ENCODE measurements around the gene PON3.
"Not testable (repeated sequence)": the region's sequence is repeated elsewhere in the genome, so short reads cannot be mapped to it uniquely, and the experiment has no call there.

PON3 gene

DNA sequence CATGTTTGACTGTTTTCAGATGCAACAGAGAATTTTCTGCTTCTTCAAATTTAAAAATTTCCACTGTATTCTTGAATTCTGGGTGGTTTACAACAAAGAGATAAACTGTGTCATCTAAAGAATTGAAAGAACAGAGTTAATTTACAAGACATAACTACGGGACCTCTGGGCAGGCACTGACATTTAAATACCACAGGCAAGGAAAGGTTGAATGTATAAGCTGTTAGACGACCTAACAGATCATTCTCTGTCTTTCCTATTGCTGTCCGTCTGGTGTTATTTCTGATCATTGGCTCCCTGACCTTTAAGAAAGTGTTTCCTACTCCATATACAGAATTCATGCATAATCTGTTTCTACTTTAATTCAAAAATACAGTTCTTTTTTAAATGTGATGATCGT is 15.5 kb upstream of the PON3 start:
- DNase-seq, result no peak

DNA sequence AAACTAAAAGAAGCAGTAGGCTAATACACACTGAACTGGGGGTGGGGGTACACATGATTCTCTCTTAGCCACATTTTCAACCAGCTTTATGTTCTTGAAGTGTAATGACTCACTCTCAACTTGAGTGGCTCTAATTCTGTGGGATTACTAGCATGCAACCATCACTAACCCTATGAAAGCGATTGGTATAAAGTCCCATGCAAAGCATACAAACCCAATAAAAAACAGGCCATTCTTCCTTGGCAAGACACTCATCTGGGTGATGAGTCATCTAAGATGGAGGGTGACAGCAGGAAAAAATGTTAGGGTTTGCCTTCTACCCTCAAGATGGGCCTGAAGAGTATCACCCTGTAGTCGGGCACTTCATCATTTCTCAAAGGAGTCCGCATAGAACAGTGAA is 14.9 kb upstream of the PON3 start:
- DNase-seq, result no peak

DNA sequence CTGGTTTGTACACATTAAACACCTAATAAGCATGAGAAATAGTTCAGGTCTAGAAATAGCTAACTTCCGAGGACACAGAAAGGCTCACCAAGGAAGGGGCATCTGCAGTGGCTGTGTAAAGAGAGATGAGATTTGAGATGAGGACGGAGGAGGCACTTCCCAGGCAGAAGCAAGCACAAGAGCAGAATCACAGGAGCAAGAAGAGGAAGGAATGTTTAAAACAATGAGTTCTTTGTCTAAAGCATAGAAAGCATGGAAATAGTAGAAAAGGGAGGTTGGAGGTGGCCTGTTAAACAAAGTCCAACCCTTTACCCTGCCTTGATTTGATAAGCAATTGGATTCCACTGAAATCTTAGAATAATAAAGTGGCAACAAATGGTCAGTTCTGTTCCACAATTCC is 11.6 kb upstream of the PON3 start:
- DNase-seq, result no peak

DNA sequence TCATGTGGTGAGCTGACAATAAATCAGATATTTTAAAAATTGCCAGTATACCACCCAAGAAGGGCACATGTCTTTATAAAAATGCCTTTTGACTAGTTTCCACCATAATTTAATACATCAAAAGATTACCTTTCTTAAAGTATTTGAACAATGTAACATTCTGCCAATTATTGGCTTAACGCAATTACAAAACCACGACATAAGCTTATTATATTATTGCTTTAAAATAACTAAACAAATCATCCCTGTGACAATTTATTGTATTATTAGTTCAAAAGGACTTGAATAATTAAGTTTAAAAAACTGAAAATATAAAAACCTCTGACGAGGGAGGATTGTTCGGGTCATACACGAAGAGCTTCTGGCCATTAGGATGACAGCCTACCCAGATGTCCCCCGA is 9.6 kb upstream of the PON3 start:
- no peak for DNase-seq

DNA sequence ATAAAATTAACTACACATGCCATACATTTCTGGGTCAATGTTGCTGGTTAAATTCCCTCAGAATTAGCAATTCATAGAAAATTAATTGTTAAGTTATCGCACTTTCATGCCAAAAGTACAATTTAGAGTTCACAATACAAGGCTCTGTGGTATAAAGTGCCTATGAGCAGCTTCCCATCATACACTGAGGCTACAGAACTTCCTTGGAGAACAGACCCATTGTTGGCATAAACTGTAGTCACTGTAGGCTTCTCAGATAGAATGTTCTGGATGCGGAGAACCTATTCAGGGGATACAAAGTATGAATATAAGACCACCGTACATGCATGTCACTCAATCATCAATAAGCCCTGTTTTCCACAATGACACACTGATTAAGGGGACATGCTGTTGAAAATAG is 9.0 kb upstream of the PON3 start:
- DNase-seq, result no peak

DNA sequence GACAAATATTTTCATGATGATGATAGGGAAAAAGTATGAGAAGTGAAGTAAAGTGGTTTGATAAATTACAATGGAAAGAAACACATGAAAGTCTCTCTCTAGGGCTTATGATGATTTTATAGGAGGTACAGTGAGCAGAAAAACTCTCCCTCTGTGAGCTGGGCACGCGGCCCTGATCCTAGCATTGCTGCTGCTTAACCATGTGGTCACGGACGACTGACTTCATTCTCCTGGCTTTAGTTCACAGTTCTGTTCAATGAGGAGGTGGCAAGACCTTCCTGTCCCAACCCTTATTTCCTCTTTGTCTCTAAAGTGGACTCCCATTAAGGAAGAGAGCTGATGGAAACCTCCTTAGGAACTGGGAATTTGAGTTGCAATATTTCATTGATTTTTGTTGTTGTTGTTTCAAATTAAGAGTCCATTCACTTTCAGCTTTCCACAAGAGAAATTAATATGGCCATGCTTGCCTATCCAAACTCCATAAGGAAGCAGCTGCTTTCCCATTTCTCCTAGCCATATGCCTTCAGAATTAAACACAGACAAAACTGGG is 8.2 kb upstream of the PON3 start:
- DNase-seq, result no peak

DNA sequence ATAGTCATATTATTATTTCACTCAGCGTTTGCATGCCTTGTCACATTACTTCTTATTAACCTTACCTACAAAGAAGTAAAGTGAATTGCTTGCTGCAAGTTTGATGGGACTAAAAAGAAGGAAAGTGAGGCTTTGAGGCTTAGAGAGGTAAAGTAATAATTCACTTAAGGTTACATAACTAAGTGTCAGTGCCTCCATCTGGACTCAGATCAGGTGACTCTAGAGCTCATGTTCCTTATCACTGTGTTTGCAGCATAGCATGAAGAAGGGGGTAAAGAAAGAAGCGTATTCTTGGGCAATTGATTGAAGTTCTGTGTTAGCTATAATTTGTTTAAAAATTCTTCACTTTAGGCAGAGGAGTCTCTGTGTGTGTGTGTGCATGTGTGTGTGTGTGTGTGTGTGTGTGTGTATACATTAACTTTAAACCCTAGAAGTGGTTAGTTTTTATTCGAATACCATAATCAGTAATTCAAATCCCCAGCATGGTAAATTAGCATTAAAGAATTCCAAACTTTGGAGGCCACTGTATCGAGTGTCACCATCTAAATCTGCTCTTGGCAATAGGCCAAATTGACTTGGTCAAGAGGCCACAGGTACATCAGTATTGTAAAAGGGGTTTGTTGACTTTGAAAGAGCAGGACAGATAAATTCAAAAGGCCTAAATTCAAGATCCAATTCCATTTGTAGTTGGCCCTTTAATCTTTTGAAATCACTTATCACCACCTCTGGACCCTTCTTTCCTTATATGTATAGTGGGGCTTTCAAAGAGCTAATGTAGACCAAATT is 2.2 kb upstream of the PON3 start:
- DNase-seq, result no peak

DNA sequence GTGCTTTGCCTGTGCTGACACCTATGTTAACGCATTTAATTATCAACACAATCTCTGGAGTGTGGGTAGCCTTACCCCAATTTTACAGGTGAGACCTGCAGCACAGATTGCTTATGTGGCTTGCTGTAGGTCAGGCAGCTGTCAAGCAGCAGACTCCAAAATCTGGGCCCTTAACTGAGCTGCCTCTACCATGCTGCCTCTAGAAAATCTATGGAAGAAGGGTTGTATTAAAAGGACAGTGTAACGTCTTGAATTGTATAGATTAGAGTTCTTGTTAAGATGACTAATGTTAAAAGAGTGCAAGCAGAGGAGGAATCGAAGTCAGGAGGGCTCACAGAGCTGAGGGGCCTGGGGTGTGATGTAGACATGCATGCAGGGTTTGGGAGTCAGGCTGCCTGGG is 1.2 kb upstream of the PON3 start:
- no peak for DNase-seq

DNA sequence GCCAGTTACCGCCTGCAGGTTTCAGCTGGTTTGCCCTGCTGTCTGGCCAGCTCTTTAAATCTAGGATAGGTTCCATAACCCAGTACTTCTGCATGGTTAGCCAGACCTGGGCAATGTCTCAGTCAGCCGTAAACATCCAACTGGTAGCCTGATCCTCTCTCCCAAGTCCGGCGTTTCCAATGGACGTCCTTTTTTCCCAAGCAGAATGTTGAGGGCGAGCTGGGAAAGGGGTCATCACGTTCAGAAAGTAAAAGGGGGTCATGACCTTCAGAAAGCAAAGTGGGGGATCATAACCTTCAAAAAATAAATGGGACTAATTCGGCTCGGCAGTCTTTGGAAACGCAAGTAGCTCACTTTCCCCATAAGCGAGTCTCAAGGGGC is 430 bp downstream of the PON3 start:
- DNase-seq, result no peak

DNA sequence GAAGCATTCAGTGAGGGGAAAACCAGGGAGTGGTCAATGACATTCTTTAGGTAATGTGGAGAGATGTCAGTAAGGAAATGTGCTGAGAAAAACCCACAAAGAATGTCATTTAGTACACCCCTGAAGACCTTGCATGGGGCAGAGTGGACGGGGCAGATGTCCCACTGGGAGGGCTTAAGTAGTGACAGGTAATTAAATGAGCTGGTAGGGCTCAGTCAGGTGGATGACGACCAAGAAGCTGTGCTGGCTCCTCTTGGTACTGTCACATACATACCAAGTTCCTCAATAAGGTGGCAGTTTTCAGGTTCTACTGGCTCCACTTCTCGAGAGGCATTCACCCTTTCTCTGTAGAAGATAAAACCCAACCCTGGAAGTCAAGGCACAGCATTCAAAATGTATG is 1.8 kb downstream of the PON3 start:
- no peak for DNase-seq

DNA sequence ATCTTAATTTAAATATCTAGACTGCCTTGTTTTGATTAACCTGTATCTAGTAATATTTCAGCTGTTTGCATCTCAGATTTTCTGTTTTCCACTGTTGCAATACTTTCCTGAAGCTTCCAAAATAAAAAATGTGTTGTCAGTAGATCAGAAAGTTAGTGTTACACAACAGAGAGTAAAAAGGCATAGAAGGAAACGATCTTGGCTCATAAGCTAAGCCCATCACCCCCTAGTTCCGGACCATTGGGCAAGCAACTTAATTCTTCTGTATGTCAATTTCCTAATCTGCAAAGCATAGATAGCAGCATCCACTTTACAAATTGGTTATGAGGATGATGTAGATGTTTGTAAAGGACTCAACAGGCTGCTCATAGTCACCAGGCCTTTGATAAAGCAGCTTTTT is 4.4 kb downstream of the PON3 start:
- DNase-seq, result no peak

DNA sequence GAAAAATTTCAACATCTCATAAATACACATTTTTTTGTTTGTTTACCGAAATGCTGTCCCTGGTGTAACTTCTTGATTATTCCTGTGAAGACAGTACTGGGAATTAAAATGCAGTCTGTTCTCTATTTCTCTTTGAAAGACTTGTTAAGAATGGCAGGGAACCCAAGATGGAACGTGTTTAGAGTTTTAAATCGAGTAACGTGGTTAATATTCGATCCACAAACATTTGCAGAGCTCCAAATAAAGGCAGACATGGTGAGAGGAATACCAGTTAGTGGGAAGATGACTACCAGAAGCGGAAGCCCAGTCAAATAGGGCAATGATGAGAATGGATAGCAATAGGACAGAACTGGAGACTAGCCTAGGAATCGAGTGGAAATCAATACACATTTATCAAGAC is 6.7 kb downstream of the PON3 start:
- no peak for DNase-seq

DNA sequence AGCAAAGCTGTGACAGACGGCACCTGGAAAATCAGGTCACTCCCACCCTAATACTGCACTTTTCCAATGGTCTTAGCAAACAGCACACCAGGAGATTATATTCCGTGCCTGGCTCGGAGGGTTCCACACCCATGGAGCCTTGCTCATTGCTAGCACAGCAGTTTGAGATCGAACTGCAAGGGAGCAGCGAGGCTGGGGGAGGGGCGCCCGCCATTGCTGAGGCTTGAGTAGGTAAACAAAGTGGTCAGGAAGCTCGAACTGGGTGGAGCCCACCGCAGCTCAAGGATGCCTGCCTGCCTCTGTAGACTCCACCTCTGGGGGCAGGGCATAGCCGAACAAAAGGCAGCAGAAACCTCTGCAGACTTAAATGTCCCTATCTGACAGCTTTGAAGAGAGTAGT is 16.7 kb downstream of the PON3 start:
- not testable (repeated sequence) for DNase-seq

DNA sequence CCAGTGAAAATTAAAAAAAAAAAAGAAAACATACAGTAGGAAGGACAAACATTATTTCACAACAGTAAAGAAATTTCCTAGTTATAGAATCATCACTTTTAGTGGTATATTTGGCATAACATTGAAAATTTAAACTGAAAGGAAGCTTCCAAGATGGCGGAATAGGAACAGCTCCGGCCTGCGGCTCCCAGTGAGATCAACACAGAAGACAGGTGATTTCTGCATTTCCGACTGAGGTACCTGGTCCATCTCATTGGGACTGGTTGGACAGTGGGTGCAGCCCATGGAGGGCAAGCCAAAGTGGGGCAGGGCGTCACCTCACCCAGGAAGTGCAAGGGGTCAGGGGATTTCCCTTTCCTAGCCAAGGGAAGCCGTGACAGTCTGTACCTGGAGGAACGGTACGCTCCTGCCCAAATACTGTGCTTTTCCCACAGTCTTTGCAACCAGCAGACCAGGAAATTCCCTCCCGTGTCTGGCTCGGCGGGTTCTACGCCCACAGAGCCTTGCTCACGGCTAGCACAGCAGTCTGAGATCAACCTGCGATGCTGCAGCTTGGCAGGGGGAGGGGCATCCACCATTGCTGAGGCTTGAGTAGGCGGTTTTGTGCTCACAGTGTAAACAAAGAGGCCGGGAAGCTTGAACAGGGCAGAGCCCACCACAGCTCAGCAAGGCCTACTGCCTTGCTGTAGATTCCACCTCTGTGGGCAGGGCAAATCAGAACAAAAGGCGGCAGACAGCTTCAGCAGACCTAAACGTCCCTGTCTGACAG is 19.4 kb downstream of the PON3 start:
- DNase-seq, result no peak

DNA sequence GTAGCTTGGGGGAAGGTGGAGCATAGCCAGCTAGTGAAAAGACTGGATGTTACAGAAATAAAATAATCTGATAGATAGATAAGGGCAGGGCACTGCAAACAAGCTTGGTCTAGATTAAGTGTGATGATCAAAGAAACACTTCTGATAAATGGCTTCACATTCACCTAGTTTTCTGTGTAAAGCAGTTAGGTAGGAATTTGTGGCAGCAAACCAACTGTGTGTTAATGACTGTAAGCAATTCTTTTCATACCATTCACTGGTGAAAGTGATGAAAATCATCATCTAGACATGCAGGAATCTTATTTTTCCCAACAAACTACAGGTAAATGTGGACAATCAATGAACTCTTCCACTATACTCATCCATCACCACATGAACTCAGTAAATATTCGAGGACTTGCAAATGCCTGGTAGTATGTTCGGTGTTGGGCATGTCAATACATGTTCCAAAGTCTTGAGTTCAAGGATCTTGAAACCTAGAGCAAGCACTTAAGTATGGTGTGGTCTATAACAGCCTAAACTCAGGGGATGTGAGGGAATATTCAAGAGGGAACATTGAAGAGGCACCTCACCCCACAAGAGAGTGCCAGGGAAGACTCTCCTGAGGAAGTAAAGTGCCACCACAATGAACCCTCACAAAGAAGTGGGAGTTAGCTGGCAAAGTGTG is 20.5 kb downstream of the PON3 start:
- DNase-seq, result no peak

DNA sequence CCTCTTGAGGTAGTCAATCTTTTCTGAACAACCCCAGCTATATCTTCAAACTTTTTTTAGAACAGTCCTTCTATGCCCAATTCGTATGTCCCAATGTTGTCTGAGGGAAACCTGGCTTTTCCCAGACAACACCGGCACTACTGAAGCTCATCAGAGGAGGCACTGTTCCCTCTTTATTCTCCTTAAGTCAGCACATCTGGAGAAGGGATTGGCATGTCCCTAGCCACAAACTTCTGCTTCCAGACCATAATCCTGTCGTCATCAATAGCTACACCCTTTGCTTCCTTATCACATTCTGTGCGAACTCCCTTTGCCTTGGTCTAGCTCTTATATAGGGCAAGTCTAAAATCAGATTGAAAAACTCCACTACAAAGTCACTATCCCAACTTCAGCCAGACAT is 22.9 kb downstream of the PON3 start:
- DNase-seq, result no peak

DNA sequence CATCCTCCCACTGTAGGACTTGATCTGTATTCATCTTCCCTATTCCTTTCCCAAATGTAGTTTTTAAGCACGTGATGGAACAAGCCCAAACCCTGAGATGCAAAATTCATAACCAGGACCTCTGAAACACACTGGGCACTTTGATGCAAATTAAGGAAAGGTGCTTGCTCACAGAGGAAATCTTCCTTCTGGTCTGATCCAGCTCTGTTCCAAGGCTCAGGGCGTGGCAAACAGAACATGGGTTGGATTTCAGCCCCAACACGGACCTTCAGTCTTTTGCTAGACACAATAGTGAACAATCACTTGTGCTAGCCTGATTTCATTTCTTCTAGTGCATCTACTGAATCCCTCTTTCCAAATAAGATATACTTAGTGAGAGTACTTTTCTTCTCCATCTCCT is 27.9 kb downstream of the PON3 start:
- no peak for DNase-seq

DNA sequence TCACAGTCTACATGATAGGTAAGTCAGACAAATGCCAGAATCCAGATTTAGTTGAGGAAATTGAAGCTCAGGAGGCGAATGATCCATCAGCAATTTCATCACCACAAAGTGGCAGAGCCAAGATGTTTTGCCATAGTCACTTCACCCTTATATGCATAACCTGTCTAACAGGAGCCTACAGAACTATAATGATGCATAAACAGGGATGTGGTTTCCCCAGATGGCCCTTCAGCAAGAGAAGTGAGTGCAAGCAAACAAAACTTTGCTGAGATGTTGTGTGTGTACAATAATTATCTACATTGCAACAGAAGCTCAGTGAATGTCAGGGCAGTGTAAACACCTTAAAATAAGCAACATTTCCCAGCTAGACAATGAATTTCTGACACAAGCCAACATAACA is 28.6 kb downstream of the PON3 start:
- no peak for DNase-seq

DNA sequence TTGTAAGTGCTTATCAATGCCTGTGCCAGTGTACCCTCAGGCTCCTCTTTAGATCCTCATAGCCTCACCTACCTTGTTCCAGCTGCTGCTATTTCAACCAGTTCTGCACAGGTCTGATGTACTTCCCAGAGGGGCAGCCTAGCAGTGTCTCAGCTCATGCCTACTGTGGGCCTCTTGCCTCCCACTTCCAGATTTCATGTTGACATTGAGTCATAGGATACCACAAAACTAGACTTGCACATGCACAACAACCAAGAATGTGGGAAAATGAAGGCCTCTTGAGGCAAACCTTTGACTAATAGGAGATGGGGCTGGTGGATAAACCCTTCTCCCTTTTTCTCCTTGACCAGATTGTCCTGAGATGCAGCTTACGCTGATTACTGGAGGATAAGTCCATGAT is 31.0 kb downstream of the PON3 start:
- DNase-seq, result no peak

DNA sequence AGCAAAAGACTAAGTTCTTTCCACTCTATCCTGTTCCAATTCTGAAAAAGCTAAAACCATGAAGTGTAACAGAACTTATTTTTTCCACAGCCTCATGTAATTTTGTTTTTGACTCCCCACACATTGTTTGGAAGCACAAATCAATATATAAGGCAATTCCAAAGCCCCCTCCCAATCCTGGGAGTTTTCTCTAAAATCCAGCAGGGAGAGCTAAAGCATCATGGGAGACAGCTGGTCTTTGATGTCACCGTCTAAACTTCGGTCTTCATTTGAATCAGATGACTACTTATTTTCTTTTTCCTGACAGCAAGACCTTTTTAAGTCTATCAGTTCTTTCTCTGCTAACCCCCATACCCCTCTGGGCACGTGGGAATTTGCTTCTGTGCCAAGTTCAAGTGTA is 38.6 kb downstream of the PON3 start:
- DNase-seq, result no peak

DNA sequence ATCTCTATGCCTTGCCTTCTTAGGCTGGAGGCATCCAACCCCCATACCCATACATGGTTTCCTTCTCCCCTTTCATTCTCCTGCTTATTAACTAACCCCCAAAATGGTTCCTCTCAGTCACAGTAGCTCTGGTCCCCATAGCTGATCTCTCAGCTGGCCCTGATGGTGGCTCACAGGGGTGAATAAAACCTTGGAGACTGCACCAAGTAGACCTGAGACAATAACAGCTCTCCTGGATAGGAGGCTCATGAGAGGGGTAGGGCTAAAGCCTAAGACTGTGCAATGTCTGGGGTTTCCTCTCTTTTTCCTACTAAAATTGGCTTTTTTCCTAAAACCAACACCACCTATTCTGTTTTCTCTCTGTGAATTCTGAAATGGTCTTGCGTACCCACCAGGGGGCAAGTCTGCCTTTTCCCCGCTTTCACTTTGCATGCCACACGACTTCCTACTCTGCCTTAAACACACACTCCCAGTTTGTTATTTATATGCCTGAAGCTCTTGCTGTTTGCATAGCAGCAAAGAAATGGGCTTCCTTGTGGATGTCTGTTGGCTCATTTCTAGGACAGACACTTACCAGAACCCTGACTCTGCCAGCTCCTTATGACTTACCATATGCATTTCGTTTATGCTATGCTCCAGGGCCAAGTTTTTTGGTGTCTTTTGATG is 53.4 kb downstream of the PON3 start:
- no peak for DNase-seq

DNA sequence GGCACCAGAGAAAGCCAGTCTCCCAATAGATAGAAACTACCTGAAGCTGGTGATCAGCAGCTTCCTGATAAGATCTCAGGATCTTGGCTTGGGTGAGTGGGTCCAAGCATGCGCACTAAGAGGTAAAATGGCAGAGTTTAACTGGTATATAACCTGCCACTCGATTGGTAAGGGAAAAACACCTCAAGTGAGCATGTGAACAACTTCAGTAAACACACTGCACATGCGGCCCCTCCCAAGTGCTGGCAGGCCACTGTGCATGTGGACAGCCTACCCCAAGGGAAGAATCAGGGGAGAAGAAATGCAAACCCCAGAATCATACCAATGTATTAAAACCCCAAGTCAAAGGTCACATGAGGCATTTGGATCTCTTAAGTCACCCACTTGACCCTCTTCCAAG is 54.1 kb downstream of the PON3 start:
- no peak for DNase-seq

DNA sequence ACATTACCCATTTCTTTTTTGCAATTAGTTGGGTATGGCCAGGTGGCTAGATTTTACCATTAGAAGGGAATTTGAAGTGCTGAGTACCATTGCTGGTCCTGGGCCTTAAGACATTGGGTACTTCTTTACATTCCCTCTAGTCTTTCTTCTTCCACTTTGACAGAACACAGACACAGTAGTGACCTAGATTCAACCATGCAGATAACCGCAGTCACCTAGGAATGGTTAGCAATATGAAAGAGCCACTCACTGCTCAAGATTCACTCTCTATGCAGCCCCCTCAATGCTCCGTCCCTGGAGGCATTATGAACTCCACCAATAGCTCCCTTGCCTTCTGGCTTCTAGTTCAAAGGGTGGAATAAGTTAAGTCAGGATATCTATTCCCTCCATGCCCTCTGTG is 55.7 kb downstream of the PON3 start:
- DNase-seq, result no peak
